Sciatic nerve (tissue), 2 donors: ENCODE data around the gene MTFR1L. TPM values are rescaled to one million over a fixed set of nuclear protein-coding genes. Genes with fewer than 3 reads are reported as not detected.

Source experiments
- ATAC-seq: fragments of 200-7000 bp; cut with Tn5 transposase; one replicate; pipeline ENCODE4 v1.9.1; 2020; ENCODE audit warnings: mild to moderate bottlenecking, moderate library complexity
- DNase-seq: peaks from one replicate; pipeline ENCODE4 v3.0.0-alpha.2; 2020; ENCODE audit warnings: low spot score
- intact Hi-C: fragments of 100-400 bp; cut with DNase I; formaldehyde crosslinking; loops from one replicate; pipeline ENCODE4 v1.14.2; 2022
- total RNA-seq: library from RNA; stranded (reverse); fragmentation: NEBNext Ultra II Directional; extraction: Animal tissue kit (Norgen Biotek cat#: 25700); gene quantifications from one replicate; pipeline ENCODE4 v1.2.1, GENCODE V29; 2021
- donor health status: DM: no; HTN: no; CAD: no.
- donor health status: DM: no; HTN: no; CAD: no.

Gene MTFR1L
- total RNA-seq, 1 donor from 2014 or later: 65.4 TPM

DNA sequence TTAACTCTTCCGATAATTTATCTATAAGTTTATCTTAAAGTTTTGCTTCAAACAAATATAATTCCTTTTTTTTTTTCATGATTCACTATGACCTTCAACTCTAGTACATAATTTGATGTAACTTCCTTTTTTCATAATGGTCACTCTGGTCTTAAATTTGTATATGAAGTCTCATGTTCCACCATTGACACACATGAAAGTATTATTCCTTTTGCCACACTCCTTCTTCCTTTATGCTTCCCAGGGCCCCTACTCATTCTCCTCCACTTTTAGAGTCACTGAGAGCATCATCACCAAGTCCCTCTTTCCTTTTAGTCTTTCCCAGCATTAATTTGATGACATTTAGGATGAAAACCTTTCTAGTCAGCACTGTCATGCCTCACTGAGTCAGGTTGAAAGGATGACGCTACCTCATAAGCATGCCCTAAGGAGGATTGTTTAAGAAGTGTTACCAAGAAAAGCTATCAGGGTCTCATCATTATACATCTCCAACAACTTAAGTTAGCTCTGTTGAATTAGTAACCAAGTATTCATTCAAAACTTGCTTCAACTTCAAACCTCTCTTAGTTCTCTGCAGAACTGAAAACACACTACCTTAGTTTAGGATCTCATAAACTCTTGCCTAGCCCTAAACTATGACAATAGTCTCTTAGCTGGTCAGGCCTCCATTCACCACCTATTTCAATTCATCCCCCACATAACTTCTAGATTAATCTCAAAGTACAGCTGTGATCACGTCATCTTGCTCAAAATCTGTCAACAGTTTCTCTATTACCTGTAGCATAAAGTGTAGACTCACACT is 25.0 kb downstream of the MTFR1L start:
- ATAC-seq (no peak), DNase-seq (no peak)
- intact Hi-C loops: no loop called here

DNA sequence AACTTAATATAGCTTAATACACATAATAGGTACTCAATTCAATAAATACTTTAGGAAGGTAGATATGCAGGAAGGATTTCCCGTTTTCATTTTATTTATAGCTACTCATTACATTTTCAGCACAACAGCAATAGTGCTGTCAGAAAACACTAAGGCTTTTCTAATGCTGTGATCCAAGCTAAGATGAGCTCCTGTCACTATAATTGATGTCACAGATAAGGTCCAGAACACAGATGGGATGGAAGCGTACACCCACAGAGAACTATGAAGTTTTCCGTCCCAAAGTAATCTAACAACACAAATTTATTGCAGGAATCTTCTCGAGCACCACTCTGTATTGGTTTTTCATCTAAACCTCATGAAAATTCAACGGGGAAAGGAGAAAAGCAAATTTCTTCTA is 25.9 kb downstream of the MTFR1L start:
- DNase-seq (no peak), ATAC-seq (no peak)
- intact Hi-C loops: no loop called here

DNA sequence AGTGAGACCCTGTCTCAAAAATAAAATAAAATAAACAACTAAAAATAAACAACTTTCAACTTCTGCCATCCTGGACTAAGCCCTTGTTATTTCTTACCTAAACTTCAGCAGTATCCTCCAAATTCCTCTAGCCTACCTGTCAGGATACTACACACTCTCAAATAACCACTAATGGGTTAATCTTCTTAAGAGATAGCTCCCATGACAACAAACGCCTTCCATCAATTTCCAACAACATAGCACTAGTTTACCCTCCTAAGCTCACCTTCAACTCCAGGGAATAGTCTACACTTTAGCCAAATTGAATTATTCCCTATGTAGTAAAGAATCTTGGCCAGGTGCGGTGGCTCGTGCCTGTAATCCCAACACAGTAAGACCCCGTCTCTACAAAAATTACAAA is 28.2 kb downstream of the MTFR1L start:
- intact Hi-C loops: no loop called here
- no peak for ATAC-seq
- DNase-seq: no peak

DNA sequence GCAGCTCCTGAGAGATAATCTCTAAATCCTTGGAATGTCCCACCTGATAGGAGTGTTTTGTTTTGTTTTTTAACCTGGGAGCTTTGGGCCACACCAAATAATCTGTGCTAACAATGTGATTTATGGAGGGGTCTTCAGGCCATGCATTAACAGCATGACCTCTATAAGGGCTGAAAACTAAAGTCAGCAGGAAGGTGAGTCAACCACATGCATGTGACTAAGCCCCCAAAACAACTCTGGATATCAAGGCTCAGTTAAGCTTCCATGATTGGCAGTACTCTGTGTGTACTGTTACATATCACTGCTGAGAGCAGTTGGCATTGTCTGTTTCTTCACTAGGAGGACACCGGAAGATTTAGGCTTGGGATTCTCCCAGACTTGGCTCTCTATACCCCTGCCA is 28.8 kb downstream of the MTFR1L start:
- intact Hi-C loops: no loop called here
- ATAC-seq (no peak), DNase-seq (no peak)

DNA sequence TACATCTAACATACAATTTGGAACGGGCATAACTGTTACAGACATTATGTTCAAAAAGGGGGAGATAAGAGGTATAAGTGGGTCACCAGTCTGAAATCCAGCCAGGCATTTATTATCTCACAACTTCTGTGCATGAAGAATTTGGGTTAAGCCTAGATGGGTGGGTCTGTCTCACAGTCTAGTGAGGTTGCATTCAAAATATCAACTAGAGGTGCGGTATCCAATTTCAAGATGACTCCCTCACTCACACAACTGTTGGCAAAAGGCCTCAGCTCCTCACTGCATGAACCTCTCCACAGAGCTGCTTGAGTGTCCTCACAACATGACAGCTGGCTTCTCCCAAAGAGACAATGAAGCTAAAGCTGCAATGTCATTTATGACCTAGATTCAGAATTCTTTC is 34.8 kb downstream of the MTFR1L start:
- intact Hi-C loops: no loop called here
- no peak for DNase-seq
- ATAC-seq: no peak

DNA sequence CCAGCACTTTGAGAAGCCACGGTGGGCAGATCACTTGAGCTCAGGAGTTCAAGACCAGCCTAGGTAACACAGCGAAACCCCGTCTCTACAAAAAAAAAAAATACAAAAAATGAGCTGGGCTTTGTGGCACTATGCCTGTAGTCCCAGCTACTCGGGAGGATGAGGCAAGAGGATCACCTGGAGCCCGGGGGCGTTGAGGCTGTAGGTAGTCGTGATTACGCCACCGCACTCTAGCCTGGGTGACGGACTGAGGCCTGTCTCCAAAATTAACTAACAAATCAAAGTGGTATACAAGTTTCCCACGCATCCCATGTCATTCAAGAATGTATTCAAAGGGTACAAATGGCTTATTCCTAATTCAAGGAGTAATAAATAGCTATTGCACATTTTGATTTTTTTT is 37.1 kb downstream of the MTFR1L start:
- intact Hi-C loops: no loop called here
- no peak for ATAC-seq
- DNase-seq: no peak

DNA sequence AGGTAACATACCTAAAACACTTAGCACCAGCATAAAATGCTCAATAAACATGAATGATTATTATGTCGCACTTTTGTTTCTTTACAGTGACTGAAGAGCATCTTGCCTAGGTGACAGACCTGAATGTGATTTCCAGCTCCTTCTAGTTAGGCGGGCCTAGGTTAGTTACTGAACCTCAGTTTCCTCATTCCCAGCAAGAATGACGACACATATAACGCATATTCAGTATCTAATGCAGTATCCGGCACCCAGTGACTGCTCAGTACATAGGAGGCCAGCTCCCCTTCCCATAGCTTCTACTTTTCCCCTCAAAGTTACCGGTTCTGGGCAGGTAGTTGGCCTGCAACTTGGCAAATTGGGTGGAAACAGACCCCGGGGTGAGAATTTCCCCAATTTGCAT is 38.7 kb downstream of the MTFR1L start:
- DNase-seq (no peak), ATAC-seq (no peak)
- intact Hi-C loops: no loop called here

DNA sequence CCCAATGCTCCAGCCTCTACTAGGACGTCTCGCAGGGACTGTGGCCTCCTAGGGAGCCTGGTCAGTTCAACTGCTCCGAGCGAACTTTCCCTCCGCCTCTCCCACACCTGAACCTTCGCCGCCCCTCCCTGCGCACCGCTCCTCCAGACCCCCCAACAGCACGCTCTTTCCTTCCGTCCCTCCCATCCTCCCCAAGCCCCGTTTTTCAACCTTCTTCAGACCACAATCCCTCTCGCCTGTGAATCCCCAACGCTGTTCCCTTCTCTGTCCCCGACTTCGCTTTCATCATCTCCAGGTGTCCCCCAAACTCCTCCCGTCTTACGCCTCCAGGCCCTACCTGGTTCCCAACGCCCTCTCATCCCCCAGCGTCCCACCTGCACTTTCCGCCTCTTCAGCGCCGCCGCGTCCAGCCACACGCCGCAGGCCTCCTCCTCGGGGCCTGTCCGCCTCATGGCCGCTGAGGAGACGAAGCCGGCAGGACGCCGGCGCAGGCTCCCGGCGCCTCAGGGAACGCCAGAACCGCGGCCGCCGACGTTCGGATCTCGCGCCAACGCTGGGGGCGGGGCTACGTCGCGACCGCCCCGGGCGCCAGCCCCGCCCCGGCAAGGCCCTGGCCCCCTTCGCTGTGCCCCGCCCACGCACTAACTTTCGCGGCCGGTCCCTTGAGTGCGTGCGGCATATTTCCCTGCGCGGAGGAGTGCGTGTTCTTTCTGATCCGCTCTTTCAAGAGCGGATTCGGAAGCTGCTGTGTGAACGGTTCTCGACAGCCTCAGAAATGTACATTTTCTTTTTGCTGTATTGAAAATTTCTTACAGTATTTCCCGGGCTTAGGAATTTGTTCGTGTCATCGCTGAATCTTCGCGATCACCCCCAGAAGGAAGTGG is 39.4 kb downstream of the MTFR1L start, which contains the start of gene AUNIP:
AUNIP (minus strand) TSS at position 552 of the 884 bp plus-strand sequence; CDS start at position 452, 100 bp downstream.
- peak; percentile 97 for ATAC-seq
- intact Hi-C loops: no loop called here
- DNase-seq: peak; percentile 94

DNA sequence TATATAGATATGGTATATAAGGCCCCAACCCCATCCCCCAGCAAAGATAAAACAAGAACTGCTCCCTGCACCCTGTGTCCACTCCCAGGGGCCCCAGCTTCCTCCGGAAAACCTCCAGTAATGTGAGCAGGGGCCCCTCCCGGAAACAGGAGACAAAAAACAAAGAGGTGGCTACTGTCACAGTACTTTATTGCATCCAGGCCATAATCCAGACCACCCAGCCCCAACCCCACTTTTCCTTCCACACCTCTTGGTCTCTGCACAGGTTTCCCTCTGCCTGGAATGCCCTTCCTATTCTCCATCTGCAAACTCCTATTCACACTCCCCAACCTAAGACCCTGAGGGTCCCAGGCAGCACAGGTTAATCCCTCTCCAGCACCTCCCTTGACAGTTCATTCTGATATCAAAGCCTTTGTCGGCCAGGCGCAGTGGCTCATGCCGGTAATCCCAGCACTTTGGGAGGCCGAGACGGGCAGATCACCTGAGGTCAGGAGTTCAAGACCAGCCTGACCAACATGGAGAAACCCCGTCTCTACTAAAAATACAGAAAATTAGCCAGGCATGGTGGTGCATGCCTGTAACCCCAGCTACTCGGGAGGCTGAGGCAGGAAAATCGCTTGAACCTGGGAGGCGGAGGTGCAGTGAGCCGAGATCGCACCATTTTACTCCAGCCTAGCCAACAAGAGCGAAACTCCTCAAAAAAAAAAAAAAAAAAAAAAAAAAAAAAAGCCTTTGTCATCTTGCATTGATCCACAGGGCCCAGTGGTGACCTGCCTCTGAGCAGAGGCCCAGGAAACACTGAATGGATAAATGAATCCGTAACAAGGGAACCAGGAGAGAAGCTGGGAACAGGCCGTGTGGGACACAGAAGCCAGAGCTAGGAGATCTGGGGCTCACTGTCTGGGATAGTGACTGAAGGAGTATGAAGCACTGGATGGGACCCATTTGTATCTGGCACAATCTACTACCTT is 41.8 kb downstream of the MTFR1L start:
- DNase-seq: no peak

DNA sequence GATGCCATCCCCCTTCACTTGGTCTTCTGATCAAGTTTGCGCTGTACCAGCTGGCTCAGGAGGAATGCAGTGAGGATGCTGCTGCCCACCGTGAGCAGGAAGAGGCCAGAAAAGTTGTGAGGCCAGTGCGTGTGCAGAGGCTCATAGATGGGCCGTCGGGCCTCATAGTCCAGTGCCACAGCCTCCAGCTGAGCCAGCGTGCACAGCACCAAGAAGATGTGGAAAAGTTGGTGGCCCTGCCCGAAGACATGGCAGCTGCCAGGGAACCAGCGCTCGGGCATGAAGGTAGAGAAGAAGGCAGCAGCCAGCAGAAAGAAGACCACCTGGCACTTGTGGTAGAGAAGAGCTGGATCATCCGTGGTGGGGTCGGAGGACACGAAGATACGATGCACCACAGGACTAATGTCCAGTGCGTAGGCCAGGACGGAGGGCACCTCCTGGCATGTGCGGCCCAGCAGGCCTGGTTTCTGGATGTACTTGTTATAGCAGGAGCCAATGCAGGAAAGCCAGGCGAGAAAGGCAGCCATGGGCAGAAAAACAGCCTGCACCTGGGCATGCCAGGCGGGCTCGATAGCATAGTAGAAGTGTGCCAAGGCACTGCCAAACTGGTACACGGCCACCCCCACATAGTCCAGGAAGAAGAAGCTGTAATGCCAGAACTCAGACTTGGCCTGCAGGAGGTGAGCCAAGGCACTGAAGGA is 43.2 kb downstream of the MTFR1L start:
- no peak for ATAC-seq
- intact Hi-C loops: no loop called here
- no peak for DNase-seq

More for the DNA sequence above, 41.8 kb downstream of the MTFR1L start:
- ATAC-seq: no peak
- intact Hi-C loops: no loop called here

DNA sequence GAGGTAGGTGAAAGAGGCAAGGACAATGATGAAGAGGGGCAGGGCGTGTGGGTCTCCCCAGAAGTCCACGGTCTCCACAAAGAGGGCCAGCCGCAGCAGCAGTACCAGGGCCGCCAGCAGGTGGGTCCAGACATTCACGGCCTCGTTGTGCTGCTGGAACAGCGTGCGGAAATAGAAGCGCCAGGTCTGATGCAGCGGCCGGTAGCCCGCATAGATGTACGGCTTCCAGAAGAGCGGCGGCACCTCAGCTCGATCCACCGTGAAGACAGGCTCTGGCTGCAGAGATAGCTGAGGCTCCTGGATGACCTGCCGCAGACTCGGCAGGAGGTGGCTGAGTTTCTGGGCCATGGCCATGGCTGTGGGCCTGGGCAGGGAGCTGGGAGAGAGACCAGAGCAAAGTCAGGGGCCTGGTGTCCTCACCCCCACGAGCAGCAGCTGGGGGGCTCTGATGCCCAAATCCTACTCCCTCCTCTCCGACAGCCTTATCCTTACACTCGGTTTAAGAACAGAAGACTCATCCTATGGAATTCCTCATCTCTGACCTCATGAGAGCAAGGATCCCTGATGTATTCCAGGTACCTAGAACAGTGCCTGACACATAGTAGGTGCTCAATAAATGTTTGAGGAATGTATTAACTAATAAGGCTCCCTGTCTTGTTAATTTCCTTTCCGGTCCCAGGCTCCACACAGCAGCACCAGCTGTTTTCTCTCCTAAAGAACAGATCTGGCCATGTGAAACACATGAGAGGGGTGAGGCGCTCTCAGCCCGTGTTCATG is 43.9 kb downstream of the MTFR1L start:
- no peak for ATAC-seq
- no peak for DNase-seq
- intact Hi-C loops: no loop called here

DNA sequence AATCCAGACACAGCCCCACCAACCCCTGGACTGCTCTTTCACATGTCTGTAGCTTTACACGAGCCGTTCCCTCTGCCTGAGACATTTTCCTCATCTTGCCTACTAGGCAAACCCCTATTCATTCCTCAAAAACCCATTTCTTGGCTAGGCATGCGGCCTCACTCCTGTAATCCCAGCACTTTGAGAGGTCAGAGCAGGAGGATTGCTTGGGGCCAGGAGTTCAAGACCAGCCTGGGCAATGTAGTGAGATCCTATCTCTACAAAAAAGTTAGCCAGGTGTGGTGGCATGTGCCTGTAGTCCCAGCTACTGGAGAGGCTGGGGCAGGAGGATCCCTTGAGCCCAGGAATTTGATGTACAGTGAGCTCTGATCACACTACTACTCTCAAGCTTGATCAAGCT is 44.7 kb downstream of the MTFR1L start:
- no peak for ATAC-seq
- no peak for DNase-seq
- intact Hi-C loops: no loop called here

DNA sequence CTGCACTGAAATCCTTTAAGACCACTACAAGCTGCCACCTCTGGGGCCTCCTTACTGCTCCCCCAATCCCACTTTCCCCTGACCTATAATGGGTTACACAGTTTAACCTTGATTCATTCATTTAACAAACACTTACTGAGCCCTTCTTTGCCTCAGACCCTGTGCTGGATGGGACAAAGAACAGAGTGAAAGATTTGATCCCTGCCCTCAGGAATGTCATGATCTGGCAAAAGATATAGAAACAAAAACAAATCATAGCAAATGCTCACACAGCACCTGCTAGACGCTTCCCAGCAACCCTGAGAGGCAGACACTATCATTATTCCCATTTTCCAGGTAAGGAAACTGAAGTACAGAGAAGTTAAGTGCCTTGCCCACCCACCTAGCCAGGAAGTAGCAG is 46.5 kb downstream of the MTFR1L start:
- ATAC-seq: no peak
- peak; percentile 2 for DNase-seq
- intact Hi-C loops: no loop called here

DNA sequence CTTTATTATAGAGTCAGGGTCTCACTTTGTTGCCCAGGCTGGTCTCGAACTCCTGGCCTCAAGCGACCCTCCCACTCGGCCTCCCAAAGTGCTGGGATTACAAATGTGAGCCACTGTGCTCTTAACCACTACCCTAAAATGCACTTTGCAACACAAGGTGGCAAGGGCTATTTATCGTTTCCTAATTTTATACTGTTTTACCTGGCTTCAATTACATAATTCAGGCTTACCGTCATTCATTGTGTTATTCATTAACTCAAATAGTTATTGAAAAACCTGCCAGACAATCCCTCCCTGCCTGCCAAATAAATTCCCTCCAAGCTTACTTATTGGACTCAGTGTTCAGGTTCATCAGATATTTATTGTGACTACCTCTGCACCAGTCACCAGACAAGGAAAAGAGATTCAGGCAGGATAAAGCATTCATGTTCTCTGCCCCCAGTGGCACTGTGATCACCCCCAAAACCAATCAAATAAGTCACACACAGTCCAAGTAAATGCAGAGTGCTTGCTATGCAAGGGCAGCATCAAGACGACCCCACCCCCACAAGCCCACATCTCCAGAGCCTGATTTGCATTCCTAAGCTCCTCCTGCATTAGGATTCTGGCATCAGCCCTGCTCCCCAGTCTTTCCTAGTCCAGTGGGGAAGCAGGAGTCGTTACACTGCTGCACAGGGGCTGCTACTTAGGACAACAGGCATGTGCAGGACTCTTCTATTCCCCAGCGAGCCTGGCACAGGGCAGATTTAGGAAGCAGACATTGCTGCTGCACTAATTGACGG is 47.6 kb downstream of the MTFR1L start:
- DNase-seq: peak; percentile 39
- intact Hi-C loops: no loop called here
- ATAC-seq: no peak

DNA sequence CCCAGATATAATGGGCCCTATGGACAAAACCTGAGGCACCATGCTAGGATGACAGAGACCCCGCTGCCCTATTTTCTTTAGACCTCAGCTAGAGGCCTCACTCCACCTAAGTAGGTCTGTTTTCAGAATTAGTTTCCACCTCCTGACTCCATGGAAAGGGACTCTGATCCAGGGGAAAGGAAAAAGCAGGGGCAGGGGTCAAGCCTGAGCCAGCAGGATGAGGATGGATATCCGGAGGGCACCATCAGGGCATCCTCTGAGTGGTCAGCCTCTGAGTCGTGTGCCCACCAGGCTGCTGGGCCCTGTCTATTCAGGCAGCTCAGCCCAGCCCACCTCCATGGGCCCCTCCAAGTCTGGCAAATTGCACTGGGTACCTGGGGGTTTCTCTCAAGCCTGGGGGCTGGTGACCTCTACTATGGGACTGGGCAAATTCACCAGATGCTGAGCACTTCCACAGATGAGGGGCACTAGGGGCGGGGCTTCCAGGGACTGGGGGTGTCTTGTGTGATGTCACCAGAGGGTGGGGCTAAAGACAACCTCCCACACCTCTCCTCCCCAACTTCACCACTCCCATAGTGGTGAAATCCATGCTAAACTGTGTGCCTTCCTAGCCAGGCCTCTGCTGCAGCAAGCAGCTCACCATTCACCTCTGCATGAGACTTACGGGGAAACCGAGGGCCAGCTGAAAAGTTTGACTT is 50.3 kb downstream of the MTFR1L start:
- DNase-seq (peak; percentile 55), ATAC-seq (no peak)
- intact Hi-C loops: no loop called here

DNA sequence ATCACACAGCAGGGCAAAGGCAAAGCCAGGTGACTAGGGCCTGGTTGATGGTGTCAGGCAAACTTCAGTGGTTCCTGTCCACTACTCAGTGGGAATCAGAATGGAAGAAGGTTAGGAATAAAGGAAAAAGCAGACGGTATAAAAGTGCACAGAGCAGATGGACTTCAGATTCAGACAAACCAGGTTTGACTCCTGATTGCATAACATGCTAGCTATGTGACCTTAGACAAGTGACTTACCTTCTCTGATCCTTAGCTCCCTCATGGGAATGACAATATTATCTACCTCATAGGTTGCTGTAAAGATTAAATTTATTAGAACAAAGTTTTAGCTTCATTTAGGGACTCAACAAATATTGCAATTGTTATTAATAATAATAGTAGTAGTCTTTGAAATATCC is 50.9 kb downstream of the MTFR1L start:
- DNase-seq (no peak), ATAC-seq (no peak)
- intact Hi-C loops: no loop called here
